Hepatocyte (in vitro differentiated cells): ENCODE measurements around the gene C7orf33. TPM values are rescaled to one million over a fixed set of nuclear protein-coding genes. Genes with fewer than 3 reads are reported as not detected.

ENCODE experiments used
- DNase-seq: peaks from one replicate; pipeline ENCODE4 v3.0.0-alpha.2; 2016; ENCODE audit warnings: low spot score
- H2AFZ ChIP-seq: fragments of 200-600 bp; sonication (generic); 2 replicates; pipeline ENCODE4 v1.6.0; 2016; ENCODE audit warnings: antibody characterized with exemption, mild to moderate bottlenecking
- H3K27ac ChIP-seq: fragments of 200-600 bp; sonication (generic); 2 replicates; pipeline ENCODE4 v1.5.1; 2016; ENCODE audit warnings: mild to moderate bottlenecking
- H3K27me3 ChIP-seq: fragments of 200-600 bp; sonication (generic); 2 replicates; pipeline ENCODE4 v1.6.1; 2016
- H3K36me3 ChIP-seq: fragments of 200-600 bp; sonication (generic); replicated peaks from 2 replicates; pipeline ENCODE4 v1.5.1; 2016; ENCODE audit warnings: low read depth; ENCODE audit not compliant: insufficient read depth
- H3K4me1 ChIP-seq: fragments of 200-600 bp; sonication (generic); 2 replicates; pipeline ENCODE4 v1.5.1; 2016; ENCODE audit warnings: mild to moderate bottlenecking, moderate library complexity; ENCODE audit not compliant: insufficient read depth
- H3K4me2 ChIP-seq: fragments of 200-600 bp; sonication (generic); 2 replicates; pipeline ENCODE4 v1.6.0; 2016
- H3K4me3 ChIP-seq: fragments of 200-600 bp; sonication (generic); 2 replicates; pipeline ENCODE4 v1.5.1; 2016; ENCODE audit warnings: mild to moderate bottlenecking
- H3K79me2 ChIP-seq: fragments of 200-600 bp; sonication (generic); 2 replicates; pipeline ENCODE4 v1.6.0; 2017; ENCODE audit warnings: mild to moderate bottlenecking
- H3K9me2 ChIP-seq: fragments of 200-600 bp; sonication (generic); replicated peaks from 2 replicates; pipeline ENCODE4 v1.6.0; 2017; ENCODE audit warnings: mild to moderate bottlenecking; ENCODE audit not compliant: insufficient read depth
- H3K9me3 ChIP-seq: fragments of 200-600 bp; sonication (generic); 2 replicates; pipeline ENCODE4 v1.5.1; 2016; ENCODE audit warnings: low read depth, mild to moderate bottlenecking
- H4K20me1 ChIP-seq: fragments of 200-600 bp; sonication (generic); 2 replicates; pipeline ENCODE4 v1.6.0; 2016; ENCODE audit warnings: mild to moderate bottlenecking; ENCODE audit not compliant: insufficient read depth, poor library complexity, severe bottlenecking
- CTCF ChIP-seq: fragments of 200-600 bp; sonication (generic); IDR thresholded peaks from 2 replicates; pipeline ENCODE4 v1.5.1; 2016; ENCODE audit warnings: antibody characterized with exemption, mild to moderate bottlenecking; ENCODE audit not compliant: poor library complexity
- EZH2 ChIP-seq: fragments of 200-600 bp; sonication (generic); IDR thresholded peaks from 2 replicates; pipeline ENCODE4 v1.6.1; 2016; ENCODE audit warnings: antibody characterized with exemption, mild to moderate bottlenecking, borderline replicate concordance
- EZH2phosphoT487 ChIP-seq: fragments of 200-600 bp; sonication (generic); IDR thresholded peaks from one replicate; pipeline ENCODE4 v1.6.1; 2018; ENCODE audit warnings: antibody characterized with exemption, mild to moderate bottlenecking, low read depth, moderate library complexity; ENCODE audit not compliant: unreplicated experiment, severe bottlenecking
- WGBS: methylation state at CpG from one replicate; pipeline ENCODE4 v1.1.6; 2016; ENCODE audit warnings: low lambda C conversion rate; ENCODE audit errors: missing lambda C conversion rate; 5-methylcytosine and 5-hydroxymethylcytosine counted together
- polyA plus RNA-seq: library from polyadenylated mRNA; unstranded; fragments of >200 nt; fragmentation: Nextera tagmentation; extraction: Ambion mirVana; gene quantifications from 2 replicates; pipeline ENCODE4 v1.2.1, GENCODE V29; 2016
- total RNA-seq: library from RNA; depleted of rRNA; stranded (reverse); fragments of >200 nt; gene quantifications from 2 replicates; pipeline ENCODE4 v1.2.3, GENCODE V29; 2014

Gene C7orf33
- total and polyA plus RNA-seq, 2 experiments from 2014 or later, result not detected

- no peaks in the 10 kb centered on the region for H3K9me3 ChIP-seq
- 92% methylated on average over 6 of the region's 6 CpGs for WGBS
- no peak overlapping the region for H3K27ac ChIP-seq
- H4K20me1 ChIP-seq, result no peaks in the 10 kb centered on the region
- H2AFZ ChIP-seq, result no peak overlapping the region
- no peak overlapping the region for H3K4me2 ChIP-seq
- no peak overlapping the region for H3K4me3 ChIP-seq
- H3K27me3 ChIP-seq, result no peaks in the 10 kb centered on the region
- DNase-seq, result no peak
- H3K79me2 ChIP-seq, result no peaks in the 10 kb centered on the region
- H3K36me3 ChIP-seq, result no peaks in the 10 kb centered on the region
- H3K9me2 ChIP-seq, result no peaks in the 10 kb centered on the region
- H3K4me1 ChIP-seq, result no peaks in the 10 kb centered on the region
- TF ChIP-seq EZH2, result no peak
- no peak for TF ChIP-seq CTCF
- no peak for TF ChIP-seq EZH2phosphoT487
Observed at GRCh38 chr7:148545172-148545571, 45.4 kb upstream of the C7orf33 start.

GRCh38 chr7:148545932-148546331 lies 44.6 kb upstream of the C7orf33 start:
- DNase-seq, result no peak
- Histone ChIP-seq H3K4me2 (no peak overlapping the region), H3K9me3 (no peaks in the 10 kb centered on the region), H2AFZ (no peak overlapping the region), H3K79me2 (no peaks in the 10 kb centered on the region), H3K36me3 (no peaks in the 10 kb centered on the region), H3K9me2 (no peaks in the 10 kb centered on the region), H4K20me1 (no peaks in the 10 kb centered on the region), H3K27ac (no peak overlapping the region), H3K4me1 (no peaks in the 10 kb centered on the region), H3K4me3 (no peak overlapping the region), H3K27me3 (no peaks in the 10 kb centered on the region)
- WGBS, result 92% methylated on average over 4 of the region's 4 CpGs
- TF ChIP-seq CTCF (no peak), EZH2phosphoT487 (no peak), EZH2 (no peak)

GRCh38 chr7:148546857-148547256 lies 43.7 kb upstream of the C7orf33 start:
- WGBS, result 97% methylated on average over 8 of the region's 8 CpGs
- Histone ChIP-seq H3K27me3 (no peaks in the 10 kb centered on the region), H3K4me3 (no peak overlapping the region), H3K9me3 (no peaks in the 10 kb centered on the region), H3K4me2 (no peak overlapping the region), H3K79me2 (no peaks in the 10 kb centered on the region), H3K27ac (no peak overlapping the region), H3K36me3 (no peaks in the 10 kb centered on the region), H3K4me1 (no peaks in the 10 kb centered on the region), H3K9me2 (no peaks in the 10 kb centered on the region), H2AFZ (no peak overlapping the region), H4K20me1 (no peaks in the 10 kb centered on the region)
- TF ChIP-seq EZH2phosphoT487 (no peak), EZH2 (no peak), CTCF (no peak)
- DNase-seq, result no peak

GRCh38 chr7:148547951-148548350 lies 42.6 kb upstream of the C7orf33 start:
- 85% methylated on average over 5 of the region's 5 CpGs for WGBS
- Histone ChIP-seq H3K36me3 (no peaks in the 10 kb centered on the region), H2AFZ (no peak overlapping the region), H3K4me3 (no peak overlapping the region), H3K4me2 (no peak overlapping the region), H3K27ac (no peak overlapping the region), H3K79me2 (no peaks in the 10 kb centered on the region), H4K20me1 (no peaks in the 10 kb centered on the region), H3K4me1 (no peaks in the 10 kb centered on the region), H3K9me2 (no peaks in the 10 kb centered on the region), H3K27me3 (no peaks in the 10 kb centered on the region), H3K9me3 (no peaks in the 10 kb centered on the region)
- TF ChIP-seq CTCF, result no peak
- TF ChIP-seq EZH2phosphoT487, result no peak
- no peak for TF ChIP-seq EZH2
- no peak for DNase-seq
